Right forelimb (tissue), 1 donor: ENCODE results near the gene MIPEP.

ENCODE experiments used
- DNase-seq: peaks from one replicate; pipeline ENCODE4 v3.0.0-alpha.2; 2018

The MIPEP gene

DNA sequence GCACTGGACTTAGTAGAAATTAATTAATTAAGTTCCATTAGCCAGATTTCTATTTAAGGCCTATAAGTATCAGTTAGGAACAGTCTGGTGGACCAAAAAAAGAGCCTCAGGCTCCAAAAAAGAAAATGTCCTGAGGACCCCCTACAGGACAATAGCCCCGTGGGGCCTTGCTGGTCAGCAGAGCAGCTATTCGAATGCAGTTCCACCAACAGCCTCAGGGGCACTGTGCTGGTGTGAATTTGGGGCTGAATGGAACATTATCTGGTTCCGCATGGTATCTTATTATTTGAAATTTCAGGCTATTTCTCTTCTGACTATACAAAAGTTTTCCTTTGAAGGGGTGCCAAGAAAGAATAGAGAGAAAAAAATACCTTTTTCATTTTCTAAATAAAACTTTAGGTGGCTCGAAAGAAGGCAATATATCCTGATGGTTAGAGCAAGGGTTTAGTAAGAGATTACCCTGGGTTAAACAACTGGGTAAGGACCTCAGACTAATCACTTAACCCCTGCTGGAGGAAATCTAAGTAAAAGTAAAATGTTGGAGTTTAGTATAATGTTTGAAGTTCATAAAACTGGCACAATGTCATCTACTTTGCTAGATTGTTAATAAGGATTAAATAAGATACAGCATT lies 147.2 kb downstream of the MIPEP start:
- no peak for DNase-seq

GRCh38 chr13:23740002-23740401 lies 149.2 kb downstream of the MIPEP start:
- DNase-seq = no peak

GRCh38 chr13:23739596-23739995 lies 149.6 kb downstream of the MIPEP start:
- DNase-seq = no peak

DNA sequence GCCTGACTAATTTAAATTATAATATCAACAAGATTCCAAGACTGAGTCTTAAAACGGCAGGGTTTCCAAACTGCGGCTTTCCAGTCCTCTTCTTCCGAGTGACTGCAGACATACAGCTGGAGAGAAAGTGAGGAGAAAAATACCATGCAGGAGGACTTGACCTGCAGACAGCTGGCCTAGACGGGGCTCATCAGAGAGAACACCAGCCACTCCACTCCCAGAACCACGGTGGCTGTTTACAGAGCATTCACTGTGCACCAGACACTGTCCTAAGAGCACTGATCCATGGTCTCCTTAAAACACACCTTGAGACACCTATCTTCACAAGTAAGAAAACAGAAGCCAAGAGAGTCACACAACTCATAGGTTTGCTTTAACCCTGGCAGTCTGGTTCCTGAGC lies 152.7 kb downstream of the MIPEP start:
- DNase-seq = no peak

DNA sequence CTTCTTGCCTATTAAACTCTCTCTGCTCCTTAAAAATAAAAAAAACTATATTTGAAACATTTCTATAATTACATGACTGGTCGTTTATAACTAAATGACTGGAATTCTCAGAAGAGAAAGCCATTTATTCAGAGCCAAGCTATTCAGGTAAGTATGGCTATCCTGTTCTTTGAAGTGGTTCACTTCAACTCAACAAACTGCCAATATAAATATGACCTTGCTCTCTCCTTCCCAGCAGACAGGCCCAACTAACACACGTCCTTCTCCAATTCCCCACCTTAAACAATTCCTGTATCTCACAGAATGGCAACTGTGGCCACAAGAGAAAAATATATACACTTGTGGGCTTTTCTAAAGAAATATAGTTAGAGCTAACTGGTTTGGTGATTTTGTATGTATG lies 153.9 kb downstream of the MIPEP start:
- no peak for DNase-seq

GRCh38 chr13:23731709-23732108 lies 157.5 kb downstream of the MIPEP start:
- DNase-seq = no peak

GRCh38 chr13:23730251-23730650 lies 158.9 kb downstream of the MIPEP start:
- DNase-seq = no peak

- no peak for DNase-seq
Observed at GRCh38 chr13:23729531-23729930, 159.7 kb downstream of the MIPEP start.

- DNase-seq = no peak
Observed at GRCh38 chr13:23728807-23729206, 160.4 kb downstream of the MIPEP start.

- DNase-seq = no peak
Observed at GRCh38 chr13:23725922-23726321, 163.3 kb downstream of the MIPEP start.

- no peak for DNase-seq
Observed at GRCh38 chr13:23724196-23724970, 164.8 kb downstream of the MIPEP start.

DNA sequence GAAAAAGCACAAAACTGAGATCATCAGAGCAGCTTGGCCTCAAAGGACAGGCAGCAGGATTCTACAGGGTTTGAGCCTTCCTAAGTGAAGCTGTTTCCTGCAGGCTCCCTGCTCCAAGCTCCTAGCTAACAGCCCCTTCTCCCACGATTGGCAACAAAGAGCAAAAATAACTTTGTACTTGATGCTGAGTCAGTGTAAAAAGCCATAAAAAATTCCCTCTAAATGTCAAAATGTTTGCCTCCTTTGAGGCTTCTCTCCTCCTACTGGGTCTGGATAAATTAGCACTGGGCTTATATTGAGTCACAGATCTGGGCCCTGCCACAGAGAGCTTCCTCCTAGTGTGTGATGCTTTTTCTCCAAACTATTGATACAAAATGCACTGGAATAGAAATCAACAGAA lies 165.7 kb downstream of the MIPEP start:
- DNase-seq = no peak

- no peak for DNase-seq
Observed at GRCh38 chr13:23722726-23723453, 166.3 kb downstream of the MIPEP start.

- no peak for DNase-seq
Observed at GRCh38 chr13:23718996-23719395, 170.2 kb downstream of the MIPEP start.

DNA sequence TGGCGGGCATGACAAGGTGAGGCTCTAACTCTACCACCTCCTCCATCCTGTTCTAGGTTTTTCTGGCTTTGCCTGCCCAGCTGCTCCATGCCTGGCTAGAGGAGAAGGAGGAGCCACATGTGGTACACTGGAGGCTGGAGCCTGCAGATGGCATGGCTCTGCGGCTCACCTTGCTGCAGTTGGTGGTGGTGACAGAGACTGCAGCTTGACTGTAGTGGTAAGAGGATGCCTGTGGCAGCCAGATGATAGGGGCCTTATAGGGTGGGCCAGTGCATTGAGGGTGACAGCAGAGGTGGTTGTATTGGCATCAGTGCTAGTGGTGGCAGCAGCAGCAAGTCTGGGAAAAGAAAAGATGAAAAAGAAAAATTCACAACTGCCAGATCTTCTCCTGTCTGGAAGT lies 172.8 kb downstream of the MIPEP start:
- no peak for DNase-seq

- no peak for DNase-seq
Observed at GRCh38 chr13:23715762-23716235, 173.4 kb downstream of the MIPEP start.

- DNase-seq = no peak
Observed at GRCh38 chr13:23715092-23715761, 174.0 kb downstream of the MIPEP start.

DNA sequence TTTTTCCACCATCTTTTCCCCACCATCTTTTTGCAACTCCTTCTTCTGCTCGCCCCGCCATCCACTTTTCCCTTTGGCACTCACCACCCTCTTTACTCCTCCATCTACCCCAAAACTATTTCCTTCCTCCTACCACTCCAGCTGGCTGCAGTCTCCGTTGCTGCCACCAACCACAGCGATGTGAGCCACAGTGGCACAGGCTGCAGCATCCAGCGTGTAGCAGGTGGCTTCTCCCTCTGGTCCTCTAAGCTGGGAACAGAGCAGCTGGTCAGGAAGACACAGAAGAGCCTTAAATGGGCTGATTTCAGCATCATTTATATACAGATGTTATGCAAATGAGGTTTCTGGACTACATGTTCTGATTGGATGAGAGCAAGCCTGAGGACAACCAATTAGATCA lies 174.5 kb downstream of the MIPEP start:
- DNase-seq = no peak

- no peak for DNase-seq
Observed at GRCh38 chr13:23711355-23711754, 177.8 kb downstream of the MIPEP start.

- no peak for DNase-seq
Observed at GRCh38 chr13:23710366-23710765, 178.8 kb downstream of the MIPEP start.

DNA sequence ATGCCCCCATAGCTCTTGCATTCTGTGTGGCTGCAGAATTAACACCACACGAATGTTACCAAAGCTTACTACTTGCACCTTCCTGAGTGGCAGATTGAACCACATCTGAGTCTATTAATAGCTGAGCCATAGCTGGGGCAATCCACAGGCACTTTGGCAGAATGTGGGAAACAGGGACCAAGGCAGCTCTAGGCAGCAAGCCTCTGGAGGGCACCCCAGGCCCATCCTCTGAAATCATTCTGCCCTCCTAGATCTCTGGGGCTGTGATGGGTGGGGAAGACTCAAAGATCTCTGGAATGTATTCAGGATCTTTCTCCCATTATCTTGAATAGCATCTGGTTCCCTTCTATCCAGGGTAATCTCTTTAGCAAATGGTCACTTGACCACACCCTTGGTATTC lies 179.7 kb downstream of the MIPEP start:
- DNase-seq = no peak

- no peak for DNase-seq
Observed at GRCh38 chr13:23707674-23708073, 181.5 kb downstream of the MIPEP start.

- DNase-seq = no peak
Observed at GRCh38 chr13:23705583-23705982, 183.6 kb downstream of the MIPEP start.
